H9 (cell line): ENCODE data around the gene CACNB4. TPM values are rescaled to one million over a fixed set of nuclear protein-coding genes. Genes with fewer than 3 reads are reported as not detected.

ENCODE experiments used
- DNase-seq: peaks from one replicate; pipeline ENCODE4 v3.0.0-alpha.2; 2017
- H2AFZ ChIP-seq: one replicate; pipeline ENCODE4 v1.6.1; 2013; ENCODE audit warnings: mild to moderate bottlenecking, low read length, control low read depth, moderate library complexity
- H2AK5ac ChIP-seq: 2 replicates; pipeline ENCODE4 v1.6.1; 2013; ENCODE audit warnings: low read length, control low read depth, mixed read lengths; ENCODE audit not compliant: insufficient read length
- H2BK120ac ChIP-seq: one replicate; pipeline ENCODE4 v1.6.1; 2013; ENCODE audit warnings: low read depth, mild to moderate bottlenecking, low read length, control low read depth, inconsistent platforms; ENCODE audit not compliant: poor library complexity, severe bottlenecking
- H2BK12ac ChIP-seq: 2 replicates; pipeline ENCODE4 v1.6.1; 2013; ENCODE audit warnings: low read length, control low read depth, mixed read lengths, low read depth; ENCODE audit not compliant: insufficient read length
- H2BK15ac ChIP-seq: 2 replicates; pipeline ENCODE4 v1.6.1; 2013; ENCODE audit warnings: low read depth, low read length, control low read depth
- H2BK20ac ChIP-seq: one replicate; pipeline ENCODE4 v1.6.1; 2013; ENCODE audit warnings: low read depth, mild to moderate bottlenecking, low read length, control low read depth, inconsistent platforms; ENCODE audit not compliant: poor library complexity, severe bottlenecking
- H2BK5ac ChIP-seq: 2 replicates; pipeline ENCODE4 v1.6.1; 2013; ENCODE audit warnings: low read length, control low read depth, mixed read lengths; ENCODE audit not compliant: insufficient read length
- H3K14ac ChIP-seq: 2 replicates; pipeline ENCODE4 v1.6.1; 2013; ENCODE audit warnings: low read length, control low read depth; ENCODE audit not compliant: insufficient read depth
- H3K18ac ChIP-seq: 2 replicates; pipeline ENCODE4 v1.6.1; 2013; ENCODE audit warnings: low read depth, mild to moderate bottlenecking, mixed read lengths, low read length, control low read depth; ENCODE audit not compliant: insufficient read length
- H3K23ac ChIP-seq: 2 replicates; pipeline ENCODE4 v1.6.1; 2013; ENCODE audit warnings: low read length, control low read depth, mixed read lengths, low read depth; ENCODE audit not compliant: insufficient read length
- H3K23me2 ChIP-seq: 2 replicates; pipeline ENCODE4 v1.6.1; 2013; ENCODE audit warnings: low read depth, mild to moderate bottlenecking, mixed read lengths, low read length, control low read depth; ENCODE audit not compliant: insufficient read length, poor library complexity, severe bottlenecking
- H3K27ac ChIP-seq: 2 replicates; pipeline ENCODE4 v1.5.1; 2013; ENCODE audit warnings: low read length, control low read depth, mixed read lengths, low read depth; ENCODE audit not compliant: insufficient read length
- H3K27me3 ChIP-seq: 2 replicates; pipeline ENCODE4 v1.6.1; 2013; ENCODE audit warnings: low read length, control low read depth, inconsistent platforms; ENCODE audit not compliant: insufficient read depth
- H3K4ac ChIP-seq: 2 replicates; pipeline ENCODE4 v1.6.1; 2013; ENCODE audit warnings: low read depth, mild to moderate bottlenecking, control low read depth, inconsistent platforms, low read length, moderate library complexity
- H3K4me1 ChIP-seq: 2 replicates; pipeline ENCODE4 v1.6.1; 2013; ENCODE audit warnings: low read length, control low read depth, inconsistent platforms; ENCODE audit not compliant: insufficient read depth
- H3K4me2 ChIP-seq: 2 replicates; pipeline ENCODE4 v1.6.1; 2013; ENCODE audit warnings: low read length, control low read depth, mixed read lengths; ENCODE audit not compliant: insufficient read length, insufficient read depth
- H3K56ac ChIP-seq: 2 replicates; pipeline ENCODE4 v1.6.1; 2013; ENCODE audit warnings: low read depth, mild to moderate bottlenecking, mixed read lengths, low read length, control low read depth; ENCODE audit not compliant: insufficient read length
- H3K79me1 ChIP-seq: 2 replicates; pipeline ENCODE4 v1.6.1; 2013; ENCODE audit warnings: low read depth, mild to moderate bottlenecking, moderate library complexity, low read length, control low read depth, inconsistent platforms; ENCODE audit not compliant: insufficient read depth, poor library complexity, severe bottlenecking
- H3K79me2 ChIP-seq: 2 replicates; pipeline ENCODE4 v1.6.1; 2013; ENCODE audit warnings: low read length, control low read depth, inconsistent platforms; ENCODE audit not compliant: insufficient read depth
- H3K9ac ChIP-seq: 2 replicates; pipeline ENCODE4 v1.6.1; 2013; ENCODE audit warnings: low read length, control low read depth, mixed read lengths; ENCODE audit not compliant: insufficient read length; ENCODE audit errors: extremely low read depth
- H3K9me3 ChIP-seq: one replicate; pipeline ENCODE4 v1.6.1; 2013; ENCODE audit warnings: low read depth, low read length, inconsistent platforms; ENCODE audit not compliant: control insufficient read depth
- H3T11ph ChIP-seq: one replicate; pipeline ENCODE4 v1.6.1; 2013; ENCODE audit warnings: mild to moderate bottlenecking, low read length, control low read depth, inconsistent platforms
- H4K20me1 ChIP-seq: one replicate; pipeline ENCODE4 v1.6.1; 2013; ENCODE audit not compliant: control insufficient read depth, insufficient read length, insufficient read depth
- H4K5ac ChIP-seq: 2 replicates; pipeline ENCODE4 v1.6.1; 2013; ENCODE audit warnings: low read depth, mild to moderate bottlenecking, mixed read lengths, low read length, control low read depth; ENCODE audit not compliant: insufficient read length
- H4K8ac ChIP-seq: replicated peaks from 2 replicates; pipeline ENCODE4 v1.6.1; 2013; ENCODE audit warnings: low read length, control low read depth, mixed read lengths, low read depth; ENCODE audit not compliant: insufficient read length
- H4K91ac ChIP-seq: 2 replicates; pipeline ENCODE4 v1.6.1; 2013; ENCODE audit warnings: low read depth, mild to moderate bottlenecking, moderate library complexity, mixed read lengths, low read length, control low read depth; ENCODE audit not compliant: insufficient read length
- H3K27ac Mint-ChIP-seq, 3 experiments: 2 replicates in 2 of 3; 3 replicates in 1 of 3; pipeline ENCODE4 v1.8.0; 2020 to 2021; ENCODE audit warnings: mixed read lengths in 3 of 3, mild to moderate bottlenecking in 1 of 3, moderate library complexity in 1 of 3
- H3K27me3 Mint-ChIP-seq: 2 replicates; pipeline ENCODE4 v1.8.0; 2021; ENCODE audit warnings: low read depth, mild to moderate bottlenecking, moderate library complexity, mixed read lengths
- H3K36me3 Mint-ChIP-seq, 3 experiments: 2 replicates in 2 of 3; 3 replicates in 1 of 3; pipeline ENCODE4 v1.8.0; 2020 to 2021; ENCODE audit warnings: low read depth in 3 of 3, mixed read lengths in 3 of 3; ENCODE audit not compliant: insufficient read depth in 1 of 3
- H3K4me1 Mint-ChIP-seq, 2 experiments: 2 replicates each; pipeline ENCODE4 v1.8.0; 2020; ENCODE audit warnings: mixed read lengths in 2 of 2
- H3K4me3 Mint-ChIP-seq, 2 experiments: 2 replicates in 1 of 2; 3 replicates in 1 of 2; pipeline ENCODE4 v1.8.0; 2020 to 2021; ENCODE audit warnings: mild to moderate bottlenecking in 2 of 2, mixed read lengths in 2 of 2, moderate library complexity in 1 of 2
- H3K9me3 Mint-ChIP-seq, 2 experiments: 2 replicates in 1 of 2; 3 replicates in 1 of 2; pipeline ENCODE4 v1.8.0; 2020; ENCODE audit warnings: mild to moderate bottlenecking in 2 of 2, mixed read lengths in 2 of 2, moderate library complexity in 1 of 2
- WGBS: extraction: QIAGEN DNeasy Blood & Tissue Kit; methylation state at CpG from one replicate; pipeline ENCODE4 v1.1.7; 2013; ENCODE audit warnings: missing lambda C conversion rate, low lambda C conversion rate, mixed read lengths; ENCODE audit not compliant: insufficient read length; ENCODE audit errors: extremely low coverage; 5-methylcytosine and 5-hydroxymethylcytosine counted together
- total RNA-seq: library from RNA; stranded (reverse); gene quantifications from 2 replicates; pipeline ENCODE4 v1.2.1, GENCODE V29; 2021
- TF ChIP-seq, protein P1 (sequence below): fragments of 200-600 bp; sonication (generic); conservative IDR thresholded peaks from 3 replicates; pipeline ENCODE4 v1.8.0; 2021; ENCODE audit warnings: antibody characterized with exemption, mild to moderate bottlenecking

Gene CACNB4
- total RNA-seq, 1 experiment from 2014 or later = 1.4 TPM

DNA sequence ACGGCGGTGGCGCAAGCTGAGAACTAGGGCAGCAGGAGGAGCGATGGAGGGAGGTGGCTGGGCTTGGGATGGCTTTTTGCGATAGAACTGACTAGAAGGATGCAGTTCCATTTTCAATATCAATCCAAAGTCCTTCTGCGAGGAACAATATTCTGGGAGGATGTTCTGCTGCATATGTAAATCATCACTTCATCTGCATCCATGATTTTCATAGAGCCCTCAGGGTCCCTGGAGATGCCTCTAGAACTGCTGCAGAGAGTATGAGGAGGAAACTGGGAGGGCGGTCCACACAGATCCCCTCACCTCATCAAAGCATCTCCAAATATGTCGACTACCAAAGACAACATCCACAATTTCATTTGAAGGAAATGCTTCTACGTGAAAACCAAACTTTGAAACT lies 20.8 kb downstream of the CACNB4 start:
- Mint-ChIP-seq H3K36me3 (no peaks in the 10 kb centered on the region; a peak in 1 of 7 replicates), H3K4me3 (no peak overlapping the region), H3K27ac (no peak overlapping the region), H3K9me3 (no peaks in the 10 kb centered on the region; a peak in 1 of 5 replicates), H3K27me3 (no peaks in the 10 kb centered on the region), H3K4me1 (peaks cover 11 to 13% of the 10 kb centered on the region in 2 experiments)
- Histone ChIP-seq H2AFZ (no peak overlapping the region), H3K9me3 (no peaks in the 10 kb centered on the region), H3K56ac (no peak overlapping the region), H3T11ph (no peak overlapping the region), H3K79me2 (0 out of 2 replicates have a peak, but pooled peaks cover 2% of the 10 kb centered on the region), H2BK12ac (no peak overlapping the region), H3K27me3 (no peaks in the 10 kb centered on the region), H3K4me2 (no peak overlapping the region), H3K23ac (no peak overlapping the region), H3K18ac (no peak overlapping the region), H3K79me1 (no peaks in the 10 kb centered on the region), H3K27ac (no peak overlapping the region), H3K4ac (no peak overlapping the region), H3K23me2 (no peaks in the 10 kb centered on the region), H2BK15ac (no peak overlapping the region), H4K91ac (no peak overlapping the region), H2BK20ac (no peak overlapping the region), H3K4me1 (peaks cover 7% of the 10 kb centered on the region; the same call in 1 of the 2 replicates), H3K9ac (no peak overlapping the region), H2BK5ac (no peak overlapping the region), H2AK5ac (no peak overlapping the region), H4K20me1 (no peaks in the 10 kb centered on the region), H4K5ac (no peak overlapping the region), H2BK120ac (no peak overlapping the region), H3K14ac (no peak overlapping the region), H4K8ac (no peak overlapping the region)
- no CpG with 5 or more reads among the region's 9 CpGs for WGBS
- TF ChIP-seq, protein P1, sequence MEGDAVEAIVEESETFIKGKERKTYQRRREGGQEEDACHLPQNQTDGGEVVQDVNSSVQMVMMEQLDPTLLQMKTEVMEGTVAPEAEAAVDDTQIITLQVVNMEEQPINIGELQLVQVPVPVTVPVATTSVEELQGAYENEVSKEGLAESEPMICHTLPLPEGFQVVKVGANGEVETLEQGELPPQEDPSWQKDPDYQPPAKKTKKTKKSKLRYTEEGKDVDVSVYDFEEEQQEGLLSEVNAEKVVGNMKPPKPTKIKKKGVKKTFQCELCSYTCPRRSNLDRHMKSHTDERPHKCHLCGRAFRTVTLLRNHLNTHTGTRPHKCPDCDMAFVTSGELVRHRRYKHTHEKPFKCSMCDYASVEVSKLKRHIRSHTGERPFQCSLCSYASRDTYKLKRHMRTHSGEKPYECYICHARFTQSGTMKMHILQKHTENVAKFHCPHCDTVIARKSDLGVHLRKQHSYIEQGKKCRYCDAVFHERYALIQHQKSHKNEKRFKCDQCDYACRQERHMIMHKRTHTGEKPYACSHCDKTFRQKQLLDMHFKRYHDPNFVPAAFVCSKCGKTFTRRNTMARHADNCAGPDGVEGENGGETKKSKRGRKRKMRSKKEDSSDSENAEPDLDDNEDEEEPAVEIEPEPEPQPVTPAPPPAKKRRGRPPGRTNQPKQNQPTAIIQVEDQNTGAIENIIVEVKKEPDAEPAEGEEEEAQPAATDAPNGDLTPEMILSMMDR = no peak
- no peak for DNase-seq
